ENCODE measurements around the gene SP6.

DNA sequence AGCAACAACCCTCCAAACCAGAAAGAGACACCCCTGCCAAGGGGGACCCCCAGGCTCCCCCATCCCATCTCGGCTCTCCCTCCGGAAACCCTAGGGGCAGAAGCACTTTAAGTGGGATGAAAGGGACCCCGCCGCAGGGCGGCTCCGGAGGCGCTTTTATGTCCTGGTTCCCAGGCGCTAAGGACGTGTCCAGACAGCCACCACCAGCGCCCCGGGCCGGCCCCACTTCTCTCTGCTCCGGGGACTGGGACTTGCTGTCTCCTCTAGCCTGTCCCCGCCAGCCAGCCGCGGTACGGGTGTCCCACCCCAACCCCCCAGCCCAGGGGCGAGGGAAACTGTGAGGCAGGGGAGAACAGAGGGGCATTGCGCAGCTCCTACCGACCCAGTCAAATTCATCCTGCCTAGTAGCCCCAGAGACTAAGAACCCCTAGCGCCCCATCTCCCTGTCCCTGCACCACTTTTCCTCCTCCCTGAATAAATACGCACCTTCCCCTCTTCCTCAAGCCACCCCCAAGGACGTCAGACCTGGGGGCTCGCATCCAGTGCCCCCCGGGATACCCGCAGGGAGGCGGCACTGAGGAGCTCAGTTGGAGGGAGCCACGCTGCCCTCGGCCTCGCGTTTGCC is 4.1 kb downstream of the SP6 start:
- TF ChIP-seq, protein P1, sequence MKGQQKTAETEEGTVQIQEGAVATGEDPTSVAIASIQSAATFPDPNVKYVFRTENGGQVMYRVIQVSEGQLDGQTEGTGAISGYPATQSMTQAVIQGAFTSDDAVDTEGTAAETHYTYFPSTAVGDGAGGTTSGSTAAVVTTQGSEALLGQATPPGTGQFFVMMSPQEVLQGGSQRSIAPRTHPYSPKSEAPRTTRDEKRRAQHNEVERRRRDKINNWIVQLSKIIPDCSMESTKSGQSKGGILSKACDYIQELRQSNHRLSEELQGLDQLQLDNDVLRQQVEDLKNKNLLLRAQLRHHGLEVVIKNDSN (IDR thresholded peaks at IDR 0.05): no peak
- TF ChIP-seq RAD21 (IDR thresholded peaks at IDR 0.05; ENCODE audit: low read depth) (no peak), TAF1 (IDR thresholded peaks at IDR 0.05; ENCODE audit: low read depth) (no peak)
